HS-5 (cell line): ENCODE results near the gene SLC9A3.

Source experiments
- DNase-seq: peaks from one replicate; pipeline ENCODE4 v3.0.0-alpha.2; 2012; ENCODE audit warnings: low read depth

SLC9A3 gene

DNA sequence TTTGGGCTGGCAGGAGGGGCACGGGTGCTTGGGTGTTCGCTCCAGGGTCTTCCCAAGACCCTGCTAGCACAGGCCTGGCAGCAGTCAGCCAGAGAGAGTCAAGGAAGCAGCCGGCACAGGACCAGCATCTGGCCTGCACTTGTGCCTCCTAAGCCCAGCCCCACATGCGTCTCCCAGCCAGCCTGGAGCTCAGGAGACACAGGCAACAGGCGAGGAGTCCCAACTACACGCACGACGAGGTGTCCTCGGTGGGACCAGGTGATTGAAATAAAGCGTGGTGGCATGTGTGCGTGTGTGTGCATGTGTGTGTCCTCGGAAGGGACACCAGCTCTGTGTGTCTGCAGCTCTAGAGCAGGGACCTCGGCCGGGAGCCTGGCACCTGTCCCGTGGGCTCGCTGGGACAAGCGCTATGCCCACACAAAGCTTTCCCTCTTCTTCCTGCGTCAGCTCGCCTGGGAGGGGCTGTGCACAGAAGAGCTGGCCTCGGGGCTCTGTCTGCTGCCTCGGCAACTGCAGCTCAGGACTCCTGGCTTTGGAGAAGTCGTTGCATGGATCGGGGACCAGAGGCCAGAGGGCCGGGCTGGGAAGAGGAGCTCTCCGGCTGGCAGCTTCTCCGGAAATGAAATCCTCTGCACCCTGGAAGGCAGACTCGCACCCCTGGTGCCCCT is 14.7 kb upstream of the SLC9A3 start:
- no peak for DNase-seq

DNA sequence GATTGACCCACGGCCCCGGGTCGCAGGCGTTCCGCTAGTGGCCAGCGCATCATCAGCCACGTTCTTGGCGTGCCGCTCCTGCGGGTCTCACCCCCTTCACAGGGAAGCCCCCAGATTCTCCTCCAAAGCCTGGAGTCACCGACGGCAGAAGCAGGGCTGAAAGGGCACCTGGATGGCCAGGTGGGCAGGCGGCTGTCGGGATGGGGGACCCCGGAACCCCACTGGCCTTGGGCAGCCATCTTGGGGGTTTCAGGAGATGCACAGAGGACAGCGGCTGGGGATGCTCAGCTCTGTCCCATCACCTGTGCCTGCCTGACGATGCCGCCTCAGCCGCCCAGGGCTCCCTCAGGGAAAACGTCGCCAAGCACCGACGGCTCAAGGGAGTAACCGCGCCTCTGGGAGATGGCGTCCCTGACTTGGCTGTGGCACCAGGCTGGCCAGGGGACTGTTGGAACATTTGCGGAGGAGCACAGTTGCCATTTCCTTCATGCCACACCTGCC is 14.1 kb upstream of the SLC9A3 start:
- no peak for DNase-seq

DNA sequence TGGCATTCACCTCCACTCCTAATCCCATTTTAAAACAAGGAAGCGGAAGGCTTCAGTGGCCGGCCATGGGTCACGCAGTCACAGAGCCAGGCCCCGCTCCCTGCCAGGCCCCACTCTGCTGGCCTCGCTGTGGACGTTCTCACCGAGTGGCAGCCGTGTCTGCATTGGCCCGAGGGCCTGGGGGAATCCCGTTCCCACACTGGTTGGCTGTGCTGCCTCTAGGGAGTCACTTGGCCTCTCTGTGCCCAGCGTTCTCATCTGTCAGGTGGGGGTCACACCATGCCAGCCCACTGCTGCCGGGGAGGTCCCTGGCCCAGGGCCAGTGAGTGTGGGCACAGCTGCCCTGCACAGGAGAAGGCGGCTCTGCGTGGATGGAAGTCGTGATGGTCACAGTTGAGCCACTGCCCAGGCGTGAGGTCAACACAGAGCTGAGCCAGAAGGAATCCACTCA is 13.4 kb upstream of the SLC9A3 start:
- no peak for DNase-seq

DNA sequence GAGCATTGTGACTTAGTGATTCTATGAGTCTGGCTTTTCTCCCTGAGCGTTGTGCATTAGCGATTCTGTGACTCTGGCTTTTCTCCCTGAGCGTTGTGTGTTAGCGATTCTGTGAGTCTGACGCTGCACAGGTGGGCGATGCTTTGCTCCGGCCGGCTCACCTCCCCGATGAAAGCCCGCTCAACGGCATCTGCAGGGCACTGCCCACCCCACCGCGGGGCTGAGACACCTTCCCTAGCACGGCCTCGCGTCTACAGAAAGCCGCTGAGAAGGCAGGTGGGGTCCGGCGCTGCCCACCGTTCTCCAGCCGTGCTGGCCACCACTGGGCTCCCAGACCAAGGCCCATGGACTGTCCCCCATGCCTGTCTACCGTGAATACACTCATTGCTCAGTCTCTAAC is 12.8 kb upstream of the SLC9A3 start:
- no peak for DNase-seq

DNA sequence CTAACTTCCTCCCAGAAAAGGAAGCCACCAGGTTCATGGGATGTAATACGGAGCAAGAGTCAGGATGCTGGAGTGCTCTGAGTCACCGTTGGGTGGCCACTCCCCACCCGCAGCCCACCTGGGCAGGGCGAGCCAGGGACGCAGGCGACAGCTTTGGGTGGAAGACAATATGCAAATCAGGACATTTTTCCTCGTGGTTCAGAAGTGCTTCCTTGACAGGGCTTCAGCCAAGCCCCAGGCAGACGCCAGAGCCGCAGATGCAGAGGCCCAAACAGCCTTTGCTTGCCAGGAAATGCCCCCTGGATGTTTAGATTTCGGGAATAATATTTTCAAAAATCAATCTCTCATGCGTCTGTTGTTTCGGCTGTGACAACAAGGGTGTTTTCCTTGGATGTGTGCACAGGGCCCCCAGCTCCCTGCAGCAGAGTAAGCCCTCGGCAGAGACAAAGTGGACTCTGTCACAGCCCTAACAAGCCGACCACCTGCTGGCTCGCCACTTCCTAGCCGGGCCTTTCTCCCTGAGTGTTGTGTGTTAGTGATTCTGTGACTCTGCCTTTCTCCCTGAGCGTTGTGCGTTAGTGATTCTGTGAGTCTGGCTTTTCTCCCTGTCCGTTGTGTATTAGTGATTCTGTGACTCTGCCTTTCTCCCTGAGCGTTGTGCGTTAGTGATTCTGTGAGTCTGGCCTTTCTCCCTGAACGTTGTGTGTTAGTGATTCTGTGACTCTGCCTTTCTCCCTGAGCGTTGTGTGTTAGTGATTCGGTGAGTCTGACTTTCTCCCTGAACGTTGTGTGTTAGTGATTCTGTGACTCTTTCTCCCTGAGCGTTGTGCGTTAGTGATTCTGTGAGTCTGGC is 11.8 kb upstream of the SLC9A3 start:
- no peak for DNase-seq

DNA sequence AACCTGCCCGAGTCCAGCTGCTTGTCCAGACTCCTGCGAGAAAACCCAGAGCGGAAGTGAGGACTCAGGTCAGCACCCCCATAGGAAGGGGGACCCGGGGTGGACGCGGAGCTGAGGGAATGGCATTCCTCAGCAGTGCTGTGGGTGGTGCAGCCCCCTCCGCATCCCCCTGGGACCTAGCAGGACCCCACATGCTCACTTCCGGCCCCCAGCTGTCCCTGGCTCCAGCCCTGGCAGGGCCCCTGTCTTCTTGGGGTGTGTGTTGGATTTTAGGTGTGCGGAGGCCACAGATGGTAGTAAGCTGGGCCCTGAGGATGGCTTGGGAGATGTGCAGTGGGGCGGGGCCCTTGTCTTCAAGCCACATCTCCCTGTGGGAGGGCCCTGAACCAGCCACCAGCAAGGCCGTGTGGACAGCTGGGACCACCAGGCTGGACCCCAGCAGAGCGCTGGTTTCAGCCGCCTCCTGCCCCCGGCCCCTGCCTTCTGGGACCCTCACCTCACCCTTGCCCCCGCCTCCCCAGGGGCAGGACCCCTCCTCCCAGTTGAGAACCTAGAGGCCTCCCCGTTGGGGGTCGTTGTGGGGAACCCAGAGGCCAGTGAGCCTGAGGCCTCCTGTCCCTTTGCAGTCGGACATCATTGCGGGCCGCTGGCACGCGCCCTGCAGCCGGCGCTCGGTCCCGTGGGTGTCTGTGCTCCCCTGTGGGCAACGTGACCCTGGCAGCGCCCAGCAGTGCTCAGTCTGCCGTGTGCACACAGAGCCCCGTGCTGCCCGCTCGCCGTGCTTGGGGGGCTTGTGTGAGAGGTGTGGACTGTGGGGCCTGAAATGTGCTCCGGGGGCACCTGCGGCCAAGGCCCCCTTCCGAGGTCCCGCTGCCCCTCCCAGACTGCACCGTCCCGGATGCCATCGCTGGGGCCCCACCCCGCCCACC is 10.8 kb upstream of the SLC9A3 start:
- no peak for DNase-seq

DNA sequence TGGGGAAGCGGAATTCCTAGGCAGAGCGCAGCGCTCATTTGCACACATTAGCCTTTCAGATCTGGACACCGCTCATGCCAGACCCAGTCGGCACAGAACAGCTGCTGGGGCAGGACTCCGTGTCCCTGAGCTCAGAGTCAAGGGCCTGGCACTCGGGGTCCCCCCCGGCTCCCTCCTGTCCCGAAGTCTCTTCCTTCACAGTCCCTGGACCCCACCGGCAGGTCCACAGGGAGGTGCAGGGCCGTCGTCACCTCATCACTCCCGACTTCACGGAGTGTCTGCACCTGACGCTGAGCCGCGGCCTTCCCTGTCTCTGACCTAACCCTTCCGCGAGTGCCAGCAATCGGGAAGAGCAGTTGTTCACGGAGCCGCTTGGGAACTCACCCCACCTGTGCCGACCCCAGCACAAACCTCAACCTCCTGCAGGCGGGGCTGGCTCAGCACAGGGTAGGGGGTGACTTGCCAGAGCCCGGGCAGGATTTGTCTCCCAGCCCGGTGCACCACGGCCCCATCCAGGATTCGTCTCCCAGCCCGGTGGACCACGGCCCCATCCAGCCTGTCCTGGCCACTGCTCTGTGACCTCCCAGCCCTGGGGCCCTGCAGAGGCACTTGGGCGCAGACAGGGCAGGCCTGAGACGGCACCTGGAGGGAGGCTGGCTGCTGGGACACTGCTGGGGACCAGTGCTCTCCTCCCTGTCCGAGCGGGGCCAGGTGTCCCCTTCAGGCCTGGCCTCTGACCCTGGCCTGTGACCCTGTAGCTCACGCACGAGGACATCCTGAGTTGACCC is 9.9 kb upstream of the SLC9A3 start:
- DNase-seq = no peak

DNA sequence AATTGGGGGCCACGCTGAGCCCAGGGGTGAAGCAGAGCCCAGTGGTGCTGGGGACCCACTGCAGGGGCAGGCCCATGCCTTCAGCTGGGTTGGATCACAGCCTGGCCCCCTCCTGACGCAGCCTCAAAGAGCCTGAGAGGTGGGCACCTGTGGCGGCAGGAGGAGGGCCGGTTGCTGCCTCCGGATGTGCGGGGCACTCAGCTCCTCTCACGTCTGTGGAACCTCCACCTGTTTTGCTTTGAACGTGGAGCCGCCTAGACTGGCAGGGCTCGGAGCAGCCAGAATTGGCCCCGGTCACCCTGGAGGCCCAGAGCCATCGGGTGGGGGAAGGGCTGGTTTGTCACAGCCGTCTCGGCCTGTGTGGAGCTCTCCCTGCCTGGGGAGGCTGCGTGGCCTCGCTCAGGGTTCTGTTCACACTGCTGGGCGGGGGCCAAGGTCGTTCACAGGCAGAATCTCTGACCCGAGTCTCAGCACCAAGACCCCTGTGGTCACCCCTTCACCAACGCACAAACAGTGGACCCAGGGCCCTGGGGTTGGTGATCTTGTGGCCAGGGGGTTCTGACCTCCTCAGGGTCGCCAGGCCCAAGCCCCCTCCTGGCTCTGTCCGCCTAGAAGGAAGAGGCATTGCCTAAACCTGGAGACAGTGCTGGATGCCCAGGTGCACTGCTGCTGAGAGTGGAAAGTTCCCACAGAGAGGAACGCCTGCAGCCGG is 9.2 kb upstream of the SLC9A3 start:
- no peak for DNase-seq

DNA sequence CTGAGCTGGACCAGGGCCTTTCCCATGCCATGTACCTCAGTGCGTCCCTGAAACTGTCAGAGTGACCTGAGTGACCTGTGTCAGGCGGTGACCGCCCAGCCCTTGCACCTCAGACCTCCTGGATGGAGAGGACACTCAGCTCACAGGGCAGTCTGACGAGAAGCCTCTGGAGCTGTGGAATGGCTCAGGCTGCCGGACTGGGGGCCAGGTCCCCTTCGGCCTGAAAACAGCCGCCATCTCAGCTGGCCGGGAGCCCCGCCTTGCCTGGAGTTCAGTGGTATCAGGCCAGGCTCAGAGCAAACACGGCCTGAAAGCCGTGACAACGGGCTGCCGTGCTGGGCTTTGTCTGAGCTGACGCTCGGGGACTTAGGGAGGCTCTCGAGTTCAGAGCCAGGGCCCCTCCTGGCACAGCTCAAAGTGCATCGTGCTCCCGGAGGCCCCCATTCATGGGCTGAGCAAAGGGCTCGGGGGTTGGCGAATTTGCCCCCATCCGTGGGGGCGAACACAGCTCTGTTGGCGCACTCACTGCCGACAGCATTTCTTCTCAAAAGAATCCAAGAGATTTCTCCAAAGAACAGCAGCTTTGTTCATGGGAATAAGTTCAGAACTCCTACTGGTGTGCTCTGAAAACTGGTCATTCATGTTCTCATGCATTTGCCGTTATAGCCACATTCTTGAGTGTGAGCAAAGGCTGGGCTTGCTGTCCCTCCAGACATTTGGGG is 8.4 kb upstream of the SLC9A3 start:
- DNase-seq = no peak

DNA sequence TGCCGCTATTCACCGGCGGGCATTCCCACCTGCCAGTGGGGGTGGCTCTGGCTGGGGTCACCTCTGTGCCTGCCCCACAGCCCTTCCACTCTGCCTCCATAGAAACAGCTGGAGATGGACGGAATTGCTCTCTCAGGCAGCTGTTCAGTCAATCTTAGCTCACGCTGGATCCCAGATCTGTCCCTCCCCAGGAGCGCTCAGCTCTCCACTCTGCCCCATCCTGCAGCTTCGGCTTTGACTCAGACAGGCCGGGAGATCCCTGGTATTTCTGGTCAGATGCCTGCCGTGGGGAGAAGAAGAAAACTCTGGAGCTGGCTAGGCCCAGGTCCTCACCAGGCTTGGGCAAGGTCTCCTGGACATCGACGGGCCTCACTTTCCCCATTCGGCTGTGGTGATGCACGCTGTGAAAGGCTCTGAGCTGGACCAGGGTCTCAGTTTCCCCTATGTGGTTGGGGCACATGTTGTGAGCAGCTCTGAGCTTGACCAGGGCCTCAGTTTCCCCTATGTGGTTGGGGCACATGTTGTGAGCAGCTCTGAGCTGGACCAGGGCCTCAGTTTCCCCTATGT is 7.6 kb upstream of the SLC9A3 start:
- DNase-seq = no peak

DNA sequence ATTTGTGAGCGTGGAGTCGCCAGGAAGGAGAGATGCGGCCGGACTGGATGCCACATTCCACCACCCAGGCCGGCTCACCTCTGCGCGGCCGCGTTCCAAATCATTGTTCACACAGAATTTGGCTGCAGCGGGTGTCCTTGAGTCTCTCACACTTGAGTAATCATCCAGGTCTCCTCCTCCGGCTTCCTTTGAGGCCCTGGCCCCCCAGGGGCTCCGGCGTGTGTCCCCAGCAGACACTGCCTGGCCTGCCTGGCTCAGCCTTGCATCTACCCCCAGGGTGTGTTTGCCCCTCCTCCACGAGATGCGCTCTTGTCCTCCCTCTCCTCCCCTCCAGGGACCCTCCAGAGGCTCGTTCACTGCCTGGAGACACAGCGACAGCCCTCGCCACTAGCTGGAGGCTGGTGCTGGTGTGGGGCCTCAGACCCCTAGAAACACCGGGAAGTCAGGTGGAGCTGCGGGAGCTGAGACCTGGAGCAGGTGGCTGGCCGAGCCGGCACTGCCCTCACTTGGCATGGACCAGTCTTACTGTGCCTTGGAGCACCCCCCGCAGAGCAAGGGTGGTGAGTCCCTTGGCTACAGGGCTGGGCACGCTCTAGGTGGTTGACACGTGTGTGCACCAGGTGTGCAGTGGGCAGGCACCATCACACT is 7.0 kb upstream of the SLC9A3 start:
- no peak for DNase-seq

DNA sequence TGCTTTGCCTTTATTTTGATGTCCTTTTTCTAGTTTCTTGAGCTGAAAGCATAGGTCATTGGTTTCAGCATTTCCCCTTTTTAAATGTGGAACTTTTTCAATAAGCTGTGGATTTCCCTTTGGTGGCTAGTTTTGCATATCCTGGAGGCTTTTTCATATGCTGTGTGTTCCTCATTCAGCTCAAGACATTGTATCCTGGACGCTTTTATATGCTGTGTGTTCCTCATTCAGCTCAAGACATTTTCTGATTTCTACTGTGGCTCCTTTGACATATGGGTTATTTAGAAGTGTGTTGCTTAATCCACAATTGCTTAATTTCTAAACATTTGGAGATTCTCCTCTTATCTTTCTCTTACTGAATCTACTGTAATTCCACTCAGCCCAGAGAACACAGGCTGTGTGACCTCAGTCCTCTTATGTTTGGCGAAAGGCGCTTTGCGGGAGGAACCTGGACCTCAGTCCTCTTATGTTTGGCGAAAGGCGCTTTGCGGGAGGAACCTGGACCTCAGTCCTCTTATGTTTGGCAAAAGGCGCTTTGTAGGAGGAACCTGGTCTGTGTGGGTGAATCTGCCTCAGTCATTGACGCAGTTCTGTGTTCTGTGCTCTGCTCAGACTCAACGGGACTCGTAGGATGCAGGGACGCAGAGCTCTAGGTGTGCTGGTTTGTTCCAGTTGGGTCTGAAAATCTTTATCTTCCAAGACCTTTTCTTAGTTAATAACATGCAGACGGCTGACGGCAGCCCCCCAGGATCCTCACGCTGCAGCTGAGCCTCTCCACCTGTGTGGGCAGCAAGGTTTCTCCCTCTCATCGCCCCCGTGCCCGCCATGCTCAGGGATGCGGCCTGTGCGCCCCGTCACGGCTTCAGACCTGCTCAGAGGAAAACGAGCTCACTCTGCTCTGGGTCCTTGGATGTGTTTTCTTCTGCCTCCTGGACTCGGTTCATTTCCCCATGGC is 6.0 kb upstream of the SLC9A3 start:
- DNase-seq = no peak

DNA sequence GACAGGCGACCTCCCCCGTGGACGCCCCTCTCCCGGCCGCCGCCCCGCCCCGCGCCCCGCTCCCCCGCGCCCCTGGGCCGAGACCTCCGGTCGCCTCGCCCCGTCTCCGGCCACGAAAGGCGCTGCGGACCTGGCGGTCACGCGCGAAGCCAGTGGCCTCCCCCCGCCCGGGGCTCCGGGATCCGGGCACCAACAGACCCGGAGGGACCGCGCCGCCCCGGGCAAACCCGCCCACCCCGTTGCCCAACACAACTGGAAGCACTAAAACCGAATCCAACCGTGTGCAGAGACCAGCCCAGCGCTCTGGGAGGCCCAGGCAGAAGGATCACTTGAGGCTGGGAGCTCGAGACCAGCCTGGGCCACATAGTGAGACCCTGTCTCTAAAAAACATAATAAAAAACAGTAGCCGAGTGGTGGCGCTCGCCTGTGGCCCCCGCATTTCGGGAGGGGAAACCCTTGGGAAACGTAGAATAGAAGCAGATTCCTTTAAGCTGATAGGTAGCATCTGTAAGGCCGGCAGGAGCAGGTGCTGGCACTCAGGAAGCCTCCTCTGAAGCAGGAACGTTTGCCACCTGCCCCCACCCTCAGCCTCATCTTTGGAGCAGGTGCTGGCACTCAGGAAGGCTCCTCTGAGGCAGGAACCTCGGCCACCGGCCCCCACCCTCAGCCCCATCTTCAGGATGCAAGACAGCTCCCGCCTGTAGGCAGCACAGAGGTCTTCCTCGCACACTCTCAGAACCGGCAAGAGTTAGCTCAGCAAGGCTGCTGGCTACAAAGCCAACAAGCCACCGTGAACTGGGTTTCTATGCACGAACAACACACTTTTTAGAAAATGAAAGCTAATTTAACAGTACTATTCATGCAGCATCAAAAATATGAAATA is 4.6 kb upstream of the SLC9A3 start:
- DNase-seq = no peak

DNA sequence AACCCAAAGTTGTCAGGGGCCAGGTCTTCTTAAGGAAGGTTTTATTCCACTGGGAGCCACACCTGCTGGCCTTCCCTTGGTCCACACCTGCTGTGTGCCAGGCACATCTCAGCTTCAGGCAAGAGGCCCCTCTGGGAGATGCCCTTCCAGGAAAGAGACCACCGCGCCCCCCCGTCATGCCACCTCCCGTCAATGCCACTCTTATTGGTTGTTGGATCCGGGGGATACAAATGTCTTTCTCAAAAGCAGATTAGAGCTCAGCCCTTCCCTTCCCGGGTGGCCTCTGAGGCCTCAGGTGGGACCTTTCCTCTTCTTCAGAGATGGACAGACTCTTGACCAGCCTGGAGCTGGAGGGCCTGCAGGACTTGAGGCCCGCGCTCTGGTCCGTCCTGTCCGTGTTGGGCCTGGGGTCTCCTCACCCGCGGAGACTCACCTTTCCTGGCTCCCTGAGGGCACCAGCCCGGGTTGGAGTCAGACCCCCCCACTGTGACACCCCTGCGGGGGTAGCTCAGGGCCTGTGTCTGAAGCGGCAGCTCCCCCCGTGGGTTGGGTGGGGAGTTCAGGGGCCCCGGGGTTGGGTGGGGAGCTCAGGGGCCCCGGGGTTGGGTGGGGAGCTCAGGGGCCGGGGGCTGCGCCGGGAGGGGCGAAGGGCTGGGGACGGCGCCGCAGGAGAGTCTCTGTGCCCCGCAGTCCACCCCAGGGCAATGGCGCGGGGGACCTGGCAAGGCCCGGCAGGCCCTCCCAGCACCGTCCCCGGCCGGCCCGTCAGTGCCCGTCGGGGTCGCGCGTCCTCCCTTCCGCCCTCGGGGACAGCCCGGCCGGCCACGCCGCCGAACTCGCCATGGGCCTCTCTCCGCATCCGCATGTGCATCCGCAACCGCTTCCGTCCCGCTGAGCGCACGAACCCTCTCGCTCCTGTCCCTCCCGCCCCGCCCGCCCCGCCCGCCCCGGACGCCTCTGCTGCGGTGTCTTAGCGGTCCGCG is 3.7 kb upstream of the SLC9A3 start:
- DNase-seq = no peak

DNA sequence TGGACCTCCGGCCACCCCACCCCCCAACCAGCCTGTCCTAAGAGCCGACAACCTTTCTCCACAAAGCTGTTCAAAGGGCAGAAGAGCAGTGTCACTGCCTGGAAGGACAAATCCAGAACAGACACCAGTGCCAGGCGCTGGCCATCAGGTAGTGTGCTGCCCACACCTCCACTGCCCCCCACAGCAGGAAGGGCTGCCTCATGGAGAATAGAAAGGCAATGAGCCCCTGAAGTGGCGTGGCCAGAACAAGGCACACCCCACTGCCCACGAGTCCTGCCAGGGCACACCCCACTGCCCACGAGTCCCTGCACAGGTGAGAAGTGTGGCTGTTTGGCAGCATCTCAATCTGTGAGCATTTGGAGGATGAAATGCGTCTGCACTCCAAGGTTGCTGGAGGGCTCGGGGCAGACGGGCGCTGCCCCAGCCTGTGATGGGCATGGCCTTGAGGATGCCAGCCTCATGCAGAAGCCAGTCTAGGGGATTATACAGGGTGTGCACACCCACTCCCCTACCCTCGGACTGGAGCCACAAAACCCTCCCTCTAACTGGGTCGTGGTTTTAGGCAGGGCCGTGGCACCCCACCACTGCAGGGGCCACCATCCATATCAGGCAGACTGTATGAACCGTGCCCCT is 2.3 kb upstream of the SLC9A3 start:
- DNase-seq = no peak
